HEK293T (cell line): Measurements from ENCODE around the gene LRP2BP.

Experiments used
- ARNT ChIP-seq: fragments of 450-650 bp; IDR thresholded peaks from 2 replicates; pipeline ENCODE4 v1.6.1; 2017; ENCODE audit warnings: mild to moderate bottlenecking
- CTBP1 ChIP-seq: fragments of 450-650 bp; IDR thresholded peaks from 2 replicates; pipeline ENCODE4 v1.6.1; 2016; ENCODE audit warnings: borderline replicate concordance
- FOXA1 ChIP-seq: fragments of 450-650 bp; IDR thresholded peaks from 2 replicates; pipeline ENCODE4 v1.6.1; 2016; ENCODE audit warnings: mild to moderate bottlenecking
- HDGF ChIP-seq: fragments of 450-650 bp; IDR thresholded peaks from 2 replicates; pipeline ENCODE4 v1.6.1; 2017; ENCODE audit warnings: antibody characterized with exemption, borderline replicate concordance
- LEF1 ChIP-seq: fragments of 450-650 bp; IDR thresholded peaks from 2 replicates; pipeline ENCODE4 v1.6.1; 2017; ENCODE audit warnings: mild to moderate bottlenecking, borderline replicate concordance
- SP1 ChIP-seq: fragments of 450-650 bp; IDR thresholded peaks from 2 replicates; pipeline ENCODE4 v1.6.1; 2017
- ZNF384 ChIP-seq: fragments of 450-650 bp; IDR thresholded peaks from 2 replicates; pipeline ENCODE4 v1.6.1; 2016

- no peak for TF ChIP-seq ARNT
- no peak for TF ChIP-seq SP1
- TF ChIP-seq LEF1 = no peak
- TF ChIP-seq ZNF384 = no peak
- TF ChIP-seq FOXA1 = no peak
- no peak for TF ChIP-seq HDGF
- TF ChIP-seq CTBP1 = no peak
These were observed 62.9 kb downstream of the LRP2BP start for GRCh38 chr4:185332575-185333464.
